ENCODE measurements around the gene CHCHD3.

DNA sequence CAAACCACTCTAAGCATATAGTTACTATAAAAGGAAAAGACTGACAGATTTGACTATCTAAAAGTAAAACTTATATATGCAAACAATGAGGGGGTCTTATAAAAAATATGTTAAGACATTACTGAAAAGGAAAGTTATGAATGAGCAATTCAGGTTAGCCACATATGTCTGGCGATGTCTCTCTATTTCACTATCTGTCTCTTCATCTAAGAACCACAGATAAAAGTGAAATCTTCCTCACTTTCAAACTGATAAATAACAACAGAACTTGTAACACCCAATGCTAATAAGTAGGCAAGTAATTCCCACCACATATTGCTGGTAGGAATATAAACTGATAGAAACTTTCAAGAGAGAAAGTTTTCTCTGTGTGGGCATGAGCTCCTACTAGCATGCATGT is 138.2 kb downstream of the CHCHD3 start:
- TF ChIP-seq POLR2A (IDR thresholded peaks at IDR 0.05) (no peak), POLR2AphosphoS5 (IDR thresholded peaks at IDR 0.05) (no peak)
- TF ChIP-seq, protein P1, sequence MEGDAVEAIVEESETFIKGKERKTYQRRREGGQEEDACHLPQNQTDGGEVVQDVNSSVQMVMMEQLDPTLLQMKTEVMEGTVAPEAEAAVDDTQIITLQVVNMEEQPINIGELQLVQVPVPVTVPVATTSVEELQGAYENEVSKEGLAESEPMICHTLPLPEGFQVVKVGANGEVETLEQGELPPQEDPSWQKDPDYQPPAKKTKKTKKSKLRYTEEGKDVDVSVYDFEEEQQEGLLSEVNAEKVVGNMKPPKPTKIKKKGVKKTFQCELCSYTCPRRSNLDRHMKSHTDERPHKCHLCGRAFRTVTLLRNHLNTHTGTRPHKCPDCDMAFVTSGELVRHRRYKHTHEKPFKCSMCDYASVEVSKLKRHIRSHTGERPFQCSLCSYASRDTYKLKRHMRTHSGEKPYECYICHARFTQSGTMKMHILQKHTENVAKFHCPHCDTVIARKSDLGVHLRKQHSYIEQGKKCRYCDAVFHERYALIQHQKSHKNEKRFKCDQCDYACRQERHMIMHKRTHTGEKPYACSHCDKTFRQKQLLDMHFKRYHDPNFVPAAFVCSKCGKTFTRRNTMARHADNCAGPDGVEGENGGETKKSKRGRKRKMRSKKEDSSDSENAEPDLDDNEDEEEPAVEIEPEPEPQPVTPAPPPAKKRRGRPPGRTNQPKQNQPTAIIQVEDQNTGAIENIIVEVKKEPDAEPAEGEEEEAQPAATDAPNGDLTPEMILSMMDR (IDR thresholded peaks at IDR 0.05) = no peak

All from breast epithelium (tissue), 3 donors.